CD1c-positive myeloid dendritic cell (primary cell): Measurements from ENCODE around the gene CDYL.
A peak's percentile ranks its signal among the peaks of the same experiment; 100 is the strongest.

Experiments
- DNase-seq: peaks from one replicate; pipeline ENCODE4 v3.0.0-alpha.2; 2016; ENCODE audit errors: extremely low spot score

Gene CDYL

GRCh38 chr6:4774715-4775493 lies 1.3 kb upstream of the CDYL start:
- peak; percentile 82 for DNase-seq

GRCh38 chr6:4775494-4776130 lies 592 bp upstream of the CDYL start:
- peak; percentile 83 for DNase-seq

GRCh38 chr6:4776493-4777393 lies 539 bp downstream of the CDYL start:
- DNase-seq: peak; percentile 34

GRCh38 chr6:4777394-4777935 lies 1.3 kb downstream of the CDYL start:
- peak; percentile 36 for DNase-seq

GRCh38 chr6:4778086-4778485 lies 1.9 kb downstream of the CDYL start:
- peak; percentile 36 for DNase-seq

- no peak for DNase-seq
These were observed 4.2 kb downstream of the CDYL start for GRCh38 chr6:4780360-4780812.

- peak; percentile 20 for DNase-seq
These were observed 5.2 kb downstream of the CDYL start for GRCh38 chr6:4781426-4781825.

- peak; percentile 36 for DNase-seq
These were observed 5.9 kb downstream of the CDYL start for GRCh38 chr6:4781967-4782575.

- DNase-seq: no peak
These were observed 10.8 kb downstream of the CDYL start for GRCh38 chr6:4786996-4787395.

- no peak for DNase-seq
These were observed 12.3 kb downstream of the CDYL start for GRCh38 chr6:4788482-4788881.

- no peak for DNase-seq
These were observed 12.9 kb downstream of the CDYL start for GRCh38 chr6:4788953-4789584.

GRCh38 chr6:4790158-4790899 lies 14.1 kb downstream of the CDYL start:
- peak; percentile 53 for DNase-seq

- DNase-seq: no peak
These were observed 18.0 kb downstream of the CDYL start for GRCh38 chr6:4794140-4794707.

GRCh38 chr6:4797587-4797986 lies 21.4 kb downstream of the CDYL start:
- DNase-seq: no peak

GRCh38 chr6:4799912-4800311 lies 23.7 kb downstream of the CDYL start:
- DNase-seq: no peak

GRCh38 chr6:4800662-4801061 lies 24.5 kb downstream of the CDYL start:
- no peak for DNase-seq

- DNase-seq: peak; percentile 18
These were observed 25.4 kb downstream of the CDYL start for GRCh38 chr6:4801491-4802110.

- no peak for DNase-seq
These were observed 26.2 kb downstream of the CDYL start for GRCh38 chr6:4802312-4802935.

GRCh38 chr6:4803343-4803744 lies 27.1 kb downstream of the CDYL start:
- no peak for DNase-seq
